Bronchial epithelial cell (primary cell): ENCODE data around the gene AFP. TPM values are rescaled to one million over a fixed set of nuclear protein-coding genes. Genes with fewer than 3 reads are reported as not detected.

Source experiments
- DNase-seq: peaks from one replicate; pipeline ENCODE4 v3.0.0-alpha.2; 2010; ENCODE audit warnings: low read depth
- FAIRE-seq: peaks from 2 replicates; lab custom pipeline; 2011; peaks lifted over from hg19 to GRCh38; lab: Jason Lieb, UNC
- H3K27me3 ChIP-seq: 2 replicates; pipeline ENCODE4 v1.5.1; 2011; ENCODE audit warnings: low read length; ENCODE audit not compliant: control insufficient read depth, insufficient read depth
- H3K36me3 ChIP-seq: 2 replicates; pipeline ENCODE4 v1.5.1; 2011; ENCODE audit warnings: low read length; ENCODE audit not compliant: control insufficient read depth, insufficient read depth
- H3K4me3 ChIP-seq: 2 replicates; pipeline ENCODE4 v1.5.1; 2011; ENCODE audit warnings: mild to moderate bottlenecking, low read depth, low read length, control low read depth
- CTCF ChIP-seq: IDR thresholded peaks from 2 replicates; pipeline ENCODE4 v1.5.1; 2011; ENCODE audit warnings: mild to moderate bottlenecking, moderate library complexity, low read length, control low read depth, inconsistent platforms; ENCODE audit not compliant: insufficient read depth, severe bottlenecking
- total RNA-seq: library from RNA; depleted of rRNA; stranded (reverse); fragments of >200 nt; gene quantifications from 2 replicates; pipeline ENCODE4 v1.2.1, GENCODE V29; 2014

AFP gene
- total RNA-seq, 1 donor from 2014 or later = not detected

- Histone ChIP-seq H3K36me3 (no peaks in the 10 kb centered on the region), H3K4me3 (no peak overlapping the region), H3K27me3 (no peaks in the 10 kb centered on the region)
- FAIRE-seq = no peak
- no peak for TF ChIP-seq CTCF
- no peak for DNase-seq
Observed at GRCh38 chr4:73456177-73457022, 20.4 kb downstream of the AFP start.

GRCh38 chr4:73458184-73459047, 22.4 kb downstream of the AFP start:
- Histone ChIP-seq H3K36me3 (no peaks in the 10 kb centered on the region), H3K4me3 (no peak overlapping the region), H3K27me3 (no peaks in the 10 kb centered on the region)
- no peak for TF ChIP-seq CTCF
- no peak for FAIRE-seq
- no peak for DNase-seq

- no peak for TF ChIP-seq CTCF
- H3K4me3 ChIP-seq = no peak overlapping the region
- H3K36me3 ChIP-seq = no peaks in the 10 kb centered on the region
- H3K27me3 ChIP-seq = no peaks in the 10 kb centered on the region
- FAIRE-seq (no peak), DNase-seq (no peak)
Observed at GRCh38 chr4:73459048-73459421, 23.0 kb downstream of the AFP start.

GRCh38 chr4:73460913-73461522, 25.0 kb downstream of the AFP start:
- DNase-seq (no peak), FAIRE-seq (no peak)
- Histone ChIP-seq H3K36me3 (no peaks in the 10 kb centered on the region), H3K27me3 (no peaks in the 10 kb centered on the region), H3K4me3 (no peak overlapping the region)
- no peak for TF ChIP-seq CTCF

GRCh38 chr4:73468170-73468569, 32.1 kb downstream of the AFP start:
- DNase-seq = no peak
- H3K27me3 ChIP-seq = no peaks in the 10 kb centered on the region
- TF ChIP-seq CTCF = no peak
- no peak overlapping the region for H3K4me3 ChIP-seq
- FAIRE-seq = no peak
- no peaks in the 10 kb centered on the region for H3K36me3 ChIP-seq
